ENCODE results near the gene SPOPL.

GRCh38 chr2:138492160-138492559, 9.4 kb upstream of the SPOPL start:
- TF ChIP-seq POLR2A (IDR thresholded peaks at IDR 0.05; ENCODE audit: low read depth, low read length), result no peak
- no peak for TF ChIP-seq BHLHE40 (IDR thresholded peaks at IDR 0.05; ENCODE audit: low read depth, low read length)
- no peak for TF ChIP-seq CTCF (conservative IDR thresholded peaks at IDR 0.05; ENCODE audit: low read depth, low read length)
